Upper lobe of left lung (tissue), 4 donors: ENCODE data around the gene MRGPRD.

Experiments
- CTCF ChIP-seq, 6 experiments: fragments of 450-650 bp in 4 of 6; fragments of 200-600 bp in 2 of 6; sonication (generic) in 2 of 6; IDR thresholded peaks; one replicate each; pipeline ENCODE4 v1.5.1; 2016 to 2019; ENCODE audit warnings: antibody characterized with exemption in 6 of 6
- POLR2A ChIP-seq, 4 donors: fragments of 450-650 bp; IDR thresholded peaks; one replicate each; pipeline ENCODE4 v1.5.1; 2016 to 2017; ENCODE audit warnings: antibody characterized with exemption in 4 of 4, mild to moderate bottlenecking in 2 of 4
- POLR2AphosphoS5 ChIP-seq, 2 donors: sonication (generic); formaldehyde crosslinking; IDR thresholded peaks; one replicate each; pipeline ENCODE4 v1.5.1; 2017; ENCODE audit warnings: antibody characterized with exemption in 2 of 2

DNA sequence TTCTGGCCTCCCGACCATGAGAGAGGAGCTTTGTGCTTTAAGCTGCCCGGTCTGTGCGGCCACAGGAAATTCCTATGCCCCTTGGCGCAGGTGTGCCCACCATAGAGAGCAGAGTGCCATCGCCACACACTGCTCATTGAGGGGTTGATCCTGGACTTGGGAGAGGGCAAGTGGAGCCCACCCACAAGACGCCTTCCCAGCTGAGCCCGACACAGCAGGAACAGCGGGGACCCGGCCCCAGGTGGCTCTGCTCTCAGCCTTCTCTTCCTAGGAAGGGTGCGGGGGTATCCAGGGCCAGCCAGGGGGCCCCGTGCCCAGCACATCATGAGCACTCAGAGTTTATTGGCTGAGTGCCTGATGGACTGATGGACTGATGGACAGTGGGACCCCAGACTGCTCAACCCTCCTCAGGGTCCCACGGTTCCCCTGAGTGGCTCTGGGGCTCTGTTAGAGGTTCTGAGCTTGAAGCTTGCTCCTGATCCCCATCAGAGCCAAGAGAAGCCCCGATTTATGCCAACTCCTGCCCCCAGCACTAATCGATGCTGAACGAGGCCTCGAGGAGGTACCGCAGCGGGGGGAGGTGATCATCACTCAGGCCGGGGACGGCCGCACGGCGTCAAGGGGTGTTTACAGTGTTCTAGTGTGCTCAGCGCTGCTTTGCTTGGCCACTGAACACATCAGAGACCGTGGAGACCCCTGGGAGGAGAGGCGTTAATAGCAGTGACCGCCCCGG, 13.5 kb upstream of the MRGPRD start:
- TF ChIP-seq POLR2AphosphoS5 (IDR thresholded peaks at IDR 0.05) (no peak), CTCF (IDR thresholded peaks at IDR 0.05) (no peak), POLR2A (IDR thresholded peaks at IDR 0.05) (no peak)
